Type B pancreatic cell (in vitro differentiated cells): ENCODE data around the gene NOD2. TPM values are rescaled to one million over a fixed set of nuclear protein-coding genes. Genes with fewer than 3 reads are reported as not detected.

Experiments
- DNase-seq: peaks from one replicate; pipeline ENCODE4 v3.0.0; 2021; ENCODE audit warnings: mixed read lengths; ENCODE audit not compliant: unreplicated experiment; ENCODE audit errors: extremely low spot score
- H3K27ac Mint-ChIP-seq: 2 replicates; pipeline ENCODE4 v1.8.0; 2021; ENCODE audit warnings: mild to moderate bottlenecking, mixed read lengths
- H3K27me3 Mint-ChIP-seq: 2 replicates; pipeline ENCODE4 v1.8.0; 2021; ENCODE audit warnings: mixed read lengths
- H3K36me3 Mint-ChIP-seq: 2 replicates; pipeline ENCODE4 v1.8.0; 2021; ENCODE audit warnings: mixed read lengths
- H3K4me1 Mint-ChIP-seq: one replicate; pipeline ENCODE4 v1.8.0; 2021; ENCODE audit warnings: mixed read lengths; ENCODE audit not compliant: unreplicated experiment
- H3K4me3 Mint-ChIP-seq: 2 replicates; pipeline ENCODE4 v1.8.0; 2021; ENCODE audit warnings: mild to moderate bottlenecking, mixed read lengths
- H3K9me3 Mint-ChIP-seq: 2 replicates; pipeline ENCODE4 v1.8.0; 2021; ENCODE audit warnings: mixed read lengths
- total RNA-seq: library from RNA; stranded (reverse); gene quantifications from 2 replicates; pipeline ENCODE4 v1.2.1, GENCODE V29; 2021; ENCODE audit warnings: low replicate concordance
- TF ChIP-seq, protein P1 (sequence below): fragments of 200-600 bp; sonication (generic); conservative IDR thresholded peaks from 2 replicates; pipeline ENCODE4 v1.5.0; 2021; ENCODE audit warnings: antibody characterized with exemption, mild to moderate bottlenecking

Gene NOD2
- total RNA-seq, 1 donor from 2014 or later: 0.31 TPM

DNA sequence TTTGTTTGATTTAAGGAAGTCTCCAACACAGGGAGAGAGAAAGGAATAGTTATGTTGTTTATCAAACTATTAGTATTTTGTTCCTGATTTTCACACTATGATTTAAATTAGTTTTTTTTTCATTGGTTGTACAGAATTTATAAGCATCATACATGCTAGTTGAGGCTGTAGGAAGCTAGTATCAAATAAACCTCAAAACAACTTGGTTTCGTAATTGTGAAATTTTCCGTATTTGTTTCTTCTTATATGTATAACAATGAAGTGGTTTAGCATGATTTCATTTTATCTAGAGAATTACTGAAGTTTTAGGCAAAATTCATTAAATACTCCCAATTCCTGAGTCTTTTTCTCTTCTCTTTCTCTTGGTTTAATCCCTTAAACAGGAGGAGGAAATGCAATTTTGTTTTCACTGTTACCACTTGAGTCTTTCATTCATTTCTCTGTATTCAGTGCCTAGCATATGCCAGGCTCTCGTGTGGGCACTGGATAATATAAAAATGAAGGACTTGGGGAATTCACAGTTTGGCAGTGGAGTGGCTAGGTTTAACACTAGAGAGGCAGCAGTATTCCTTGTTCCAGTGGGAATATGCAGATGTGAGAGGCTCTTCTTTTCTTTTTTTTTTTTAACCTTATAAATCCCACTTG, 50.3 kb downstream of the NOD2 start:
- DNase-seq: no peak
- no peaks in the 10 kb centered on the region for H3K36me3 Mint-ChIP-seq
- no peak overlapping the region for H3K27ac Mint-ChIP-seq
- H3K4me1 Mint-ChIP-seq: peaks cover 16% of the 10 kb centered on the region
- H3K4me3 Mint-ChIP-seq: peak overlapping the region; percentile 91
- TF ChIP-seq, protein P1, sequence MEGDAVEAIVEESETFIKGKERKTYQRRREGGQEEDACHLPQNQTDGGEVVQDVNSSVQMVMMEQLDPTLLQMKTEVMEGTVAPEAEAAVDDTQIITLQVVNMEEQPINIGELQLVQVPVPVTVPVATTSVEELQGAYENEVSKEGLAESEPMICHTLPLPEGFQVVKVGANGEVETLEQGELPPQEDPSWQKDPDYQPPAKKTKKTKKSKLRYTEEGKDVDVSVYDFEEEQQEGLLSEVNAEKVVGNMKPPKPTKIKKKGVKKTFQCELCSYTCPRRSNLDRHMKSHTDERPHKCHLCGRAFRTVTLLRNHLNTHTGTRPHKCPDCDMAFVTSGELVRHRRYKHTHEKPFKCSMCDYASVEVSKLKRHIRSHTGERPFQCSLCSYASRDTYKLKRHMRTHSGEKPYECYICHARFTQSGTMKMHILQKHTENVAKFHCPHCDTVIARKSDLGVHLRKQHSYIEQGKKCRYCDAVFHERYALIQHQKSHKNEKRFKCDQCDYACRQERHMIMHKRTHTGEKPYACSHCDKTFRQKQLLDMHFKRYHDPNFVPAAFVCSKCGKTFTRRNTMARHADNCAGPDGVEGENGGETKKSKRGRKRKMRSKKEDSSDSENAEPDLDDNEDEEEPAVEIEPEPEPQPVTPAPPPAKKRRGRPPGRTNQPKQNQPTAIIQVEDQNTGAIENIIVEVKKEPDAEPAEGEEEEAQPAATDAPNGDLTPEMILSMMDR: no peak
- no peaks in the 10 kb centered on the region for H3K9me3 Mint-ChIP-seq
- no peaks in the 10 kb centered on the region for H3K27me3 Mint-ChIP-seq

DNA sequence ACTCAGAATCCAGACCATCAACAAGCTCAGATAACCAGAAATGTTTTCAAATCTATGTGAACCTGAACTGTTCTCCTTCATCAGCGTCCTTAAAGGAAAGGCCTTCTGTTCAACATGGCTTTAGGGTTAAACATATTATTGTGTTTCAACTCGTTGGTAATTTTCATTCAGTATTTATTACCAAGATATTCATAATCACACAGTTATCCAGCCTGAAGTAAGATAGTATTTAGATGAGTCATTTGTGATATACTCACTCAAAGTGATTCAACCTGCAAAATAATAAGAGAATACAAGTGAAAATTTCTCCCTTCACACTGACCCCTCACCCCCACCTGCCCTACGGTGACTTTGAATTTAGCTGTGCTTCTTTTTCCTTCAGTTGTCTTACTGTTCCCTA, 51.5 kb downstream of the NOD2 start:
- Mint-ChIP-seq H3K4me3 (no peak overlapping the region), H3K27me3 (no peaks in the 10 kb centered on the region), H3K9me3 (no peaks in the 10 kb centered on the region), H3K4me1 (peaks cover 16% of the 10 kb centered on the region), H3K27ac (no peak overlapping the region), H3K36me3 (no peaks in the 10 kb centered on the region)
- DNase-seq: no peak
- TF ChIP-seq, protein P1: no peak

DNA sequence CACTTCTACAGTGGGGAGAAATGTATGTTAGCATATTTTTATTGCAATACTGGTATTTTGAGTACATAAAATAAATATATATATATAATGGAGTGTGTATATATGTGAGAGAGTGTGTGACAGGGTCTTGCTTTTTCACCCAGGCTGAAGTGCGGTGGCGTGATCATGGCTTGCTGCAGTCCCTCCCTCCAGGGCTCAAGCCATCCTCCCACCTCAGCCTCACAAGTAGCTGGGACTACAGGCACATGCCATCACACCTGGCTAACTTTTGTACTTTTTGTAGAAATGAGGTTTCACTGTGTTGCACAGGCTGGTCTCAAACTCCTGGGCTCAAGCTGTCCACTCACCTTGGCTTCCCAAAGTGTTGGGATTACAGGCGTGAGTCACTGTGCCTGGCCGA, 52.5 kb downstream of the NOD2 start:
- H3K9me3 Mint-ChIP-seq: no peaks in the 10 kb centered on the region
- H3K27ac Mint-ChIP-seq: no peak overlapping the region
- no peak overlapping the region for H3K4me3 Mint-ChIP-seq

DNA sequence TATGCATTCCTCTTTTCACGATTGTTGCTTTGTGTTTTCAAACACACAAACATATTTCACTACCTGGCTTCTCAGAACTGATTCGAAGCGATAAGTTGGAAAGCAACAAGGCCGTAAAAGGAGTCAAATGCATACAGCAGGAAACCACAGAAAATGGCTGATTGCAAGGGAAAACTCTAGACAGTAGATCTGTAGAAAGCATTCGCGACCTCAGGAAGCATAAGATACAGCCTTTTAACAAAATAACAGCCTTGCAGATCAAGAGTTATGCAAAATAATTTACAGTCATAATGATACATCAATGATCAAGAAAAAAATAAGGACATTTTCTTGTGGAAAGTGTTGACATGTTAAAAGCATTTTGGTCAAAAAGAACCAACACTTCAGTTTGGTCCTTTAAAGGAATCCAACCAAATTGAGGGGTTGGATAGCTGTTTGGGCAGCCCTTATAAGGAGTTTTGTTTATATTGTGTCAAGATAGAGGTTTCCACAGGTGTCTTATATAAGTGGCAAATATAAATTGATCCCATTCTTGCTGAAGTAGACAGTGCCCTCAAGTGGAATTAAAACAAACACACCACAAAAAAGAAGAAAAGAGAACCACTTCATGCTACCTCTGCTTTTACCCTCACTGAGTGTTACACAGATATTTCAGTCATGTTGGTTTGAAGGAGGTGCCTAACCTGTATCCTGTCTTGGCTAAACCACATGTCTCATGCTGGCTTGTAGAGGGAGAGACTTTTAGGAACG, 54.0 kb downstream of the NOD2 start:
- Mint-ChIP-seq H3K4me3 (no peak overlapping the region), H3K9me3 (no peaks in the 10 kb centered on the region), H3K4me1 (peaks cover 4% of the 10 kb centered on the region), H3K36me3 (no peaks in the 10 kb centered on the region), H3K27ac (no peak overlapping the region), H3K27me3 (no peaks in the 10 kb centered on the region)
- TF ChIP-seq, protein P1: peak; percentile 62
- no peak for DNase-seq

More for the DNA sequence above, 52.5 kb downstream of the NOD2 start:
- TF ChIP-seq, protein P1: no peak
- no peaks in the 10 kb centered on the region for H3K27me3 Mint-ChIP-seq
- peaks cover 12% of the 10 kb centered on the region for H3K4me1 Mint-ChIP-seq
- DNase-seq: no peak
- no peaks in the 10 kb centered on the region for H3K36me3 Mint-ChIP-seq

DNA sequence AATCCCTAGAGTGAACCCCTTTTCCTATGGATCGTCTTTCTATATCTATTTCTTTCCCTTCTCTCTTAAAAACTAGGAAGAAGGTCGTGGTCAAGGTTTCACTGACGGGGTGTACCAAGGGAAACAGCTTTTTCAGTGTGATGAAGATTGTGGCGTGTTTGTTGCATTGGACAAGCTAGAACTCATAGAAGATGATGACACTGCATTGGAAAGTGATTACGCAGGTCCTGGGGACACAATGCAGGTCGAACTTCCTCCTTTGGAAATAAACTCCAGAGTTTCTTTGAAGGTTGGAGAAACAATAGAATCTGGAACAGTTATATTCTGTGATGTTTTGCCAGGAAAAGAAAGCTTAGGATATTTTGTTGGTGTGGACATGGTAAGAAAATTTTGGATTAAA, 58.1 kb downstream of the NOD2 start:
- H3K9me3 Mint-ChIP-seq: no peaks in the 10 kb centered on the region
- TF ChIP-seq, protein P1: no peak
- no peak overlapping the region for H3K27ac Mint-ChIP-seq
- H3K4me1 Mint-ChIP-seq: peaks cover 4% of the 10 kb centered on the region
- no peak overlapping the region for H3K4me3 Mint-ChIP-seq
- H3K27me3 Mint-ChIP-seq: no peaks in the 10 kb centered on the region
- no peak for DNase-seq
- peaks cover 16% of the 10 kb centered on the region for H3K36me3 Mint-ChIP-seq
